IPS-18a (cell line): ENCODE data around the gene ENOX1.

ENCODE experiments used
- H3K27ac ChIP-seq: one replicate; pipeline ENCODE4 v1.5.1; 2013; ENCODE audit warnings: low read length
- H3K27me3 ChIP-seq: one replicate; pipeline ENCODE4 v1.6.1; 2013; ENCODE audit warnings: mild to moderate bottlenecking, low read length; ENCODE audit not compliant: control insufficient read depth, insufficient read depth
- H3K36me3 ChIP-seq: one replicate; pipeline ENCODE4 v1.6.1; 2013; ENCODE audit warnings: low read depth, low read length; ENCODE audit not compliant: control insufficient read depth
- H3K4me1 ChIP-seq: one replicate; pipeline ENCODE4 v1.6.1; 2013; ENCODE audit warnings: low read depth, low read length; ENCODE audit not compliant: control insufficient read depth
- H3K4me3 ChIP-seq: one replicate; pipeline ENCODE4 v1.5.1; 2013; ENCODE audit warnings: low read length
- H3K9ac ChIP-seq: one replicate; pipeline ENCODE4 v1.6.1; 2013; ENCODE audit warnings: mild to moderate bottlenecking, low read length, moderate library complexity
- H3K9me3 ChIP-seq: one replicate; pipeline ENCODE4 v1.6.1; 2013; ENCODE audit warnings: low read depth, low read length; ENCODE audit not compliant: control insufficient read depth

ENOX1 gene

DNA sequence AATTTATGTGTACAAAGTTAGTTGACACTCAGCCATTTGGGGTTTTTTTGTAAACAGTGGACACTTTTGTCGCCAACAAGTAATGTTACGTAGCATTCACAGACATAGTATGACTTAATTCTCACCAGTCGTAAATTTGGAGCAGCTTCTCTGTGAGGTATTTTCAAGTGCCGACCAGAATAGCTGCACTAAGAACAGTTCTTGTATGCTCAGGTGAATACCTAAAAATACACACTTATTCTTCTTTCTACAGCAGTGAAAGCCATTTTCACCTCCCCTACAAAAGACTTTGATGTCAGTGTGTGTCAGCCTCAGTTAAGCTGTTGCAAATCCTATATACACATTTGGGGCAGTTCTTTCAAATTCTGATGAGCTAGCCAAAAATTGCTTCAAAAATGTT, 206.5 kb downstream of the ENOX1 start:
- H3K9ac ChIP-seq, result no peak overlapping the region
- H3K36me3 ChIP-seq, result no peaks in the 10 kb centered on the region
- no peaks in the 10 kb centered on the region for H3K4me1 ChIP-seq
- H3K27ac ChIP-seq, result no peak overlapping the region
- H3K9me3 ChIP-seq, result no peaks in the 10 kb centered on the region
- H3K27me3 ChIP-seq, result no peaks in the 10 kb centered on the region
- H3K4me3 ChIP-seq, result no peak overlapping the region

DNA sequence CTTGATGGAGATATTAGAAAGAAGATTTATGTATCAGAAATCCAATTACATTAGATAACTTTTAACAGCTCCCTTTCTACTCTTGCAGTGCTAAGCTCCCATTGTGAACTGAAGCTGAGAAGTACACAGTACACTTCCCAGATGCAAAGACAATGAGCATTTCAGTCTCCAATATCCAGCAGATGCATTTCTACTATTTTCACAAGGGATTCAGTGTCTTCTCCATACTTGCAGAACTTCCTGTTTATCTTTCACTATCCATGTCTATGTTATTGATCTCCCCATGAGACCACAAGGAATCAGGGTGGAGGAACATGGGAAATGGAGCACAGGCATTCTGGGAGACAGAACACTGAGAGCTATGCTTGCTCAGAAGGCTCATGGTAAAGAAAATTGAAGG, 207.5 kb downstream of the ENOX1 start:
- Histone ChIP-seq H3K36me3 (no peaks in the 10 kb centered on the region), H3K27me3 (no peaks in the 10 kb centered on the region), H3K27ac (no peak overlapping the region), H3K9ac (no peak overlapping the region), H3K4me3 (no peak overlapping the region), H3K9me3 (no peaks in the 10 kb centered on the region), H3K4me1 (no peaks in the 10 kb centered on the region)

- Histone ChIP-seq H3K27ac (no peak overlapping the region), H3K9ac (no peak overlapping the region), H3K9me3 (no peaks in the 10 kb centered on the region), H3K36me3 (no peaks in the 10 kb centered on the region), H3K4me1 (peaks cover 4% of the 10 kb centered on the region), H3K4me3 (no peak overlapping the region), H3K27me3 (no peaks in the 10 kb centered on the region)
Measured at GRCh38 chr13:43574605-43575004, 212.2 kb downstream of the ENOX1 start.

DNA sequence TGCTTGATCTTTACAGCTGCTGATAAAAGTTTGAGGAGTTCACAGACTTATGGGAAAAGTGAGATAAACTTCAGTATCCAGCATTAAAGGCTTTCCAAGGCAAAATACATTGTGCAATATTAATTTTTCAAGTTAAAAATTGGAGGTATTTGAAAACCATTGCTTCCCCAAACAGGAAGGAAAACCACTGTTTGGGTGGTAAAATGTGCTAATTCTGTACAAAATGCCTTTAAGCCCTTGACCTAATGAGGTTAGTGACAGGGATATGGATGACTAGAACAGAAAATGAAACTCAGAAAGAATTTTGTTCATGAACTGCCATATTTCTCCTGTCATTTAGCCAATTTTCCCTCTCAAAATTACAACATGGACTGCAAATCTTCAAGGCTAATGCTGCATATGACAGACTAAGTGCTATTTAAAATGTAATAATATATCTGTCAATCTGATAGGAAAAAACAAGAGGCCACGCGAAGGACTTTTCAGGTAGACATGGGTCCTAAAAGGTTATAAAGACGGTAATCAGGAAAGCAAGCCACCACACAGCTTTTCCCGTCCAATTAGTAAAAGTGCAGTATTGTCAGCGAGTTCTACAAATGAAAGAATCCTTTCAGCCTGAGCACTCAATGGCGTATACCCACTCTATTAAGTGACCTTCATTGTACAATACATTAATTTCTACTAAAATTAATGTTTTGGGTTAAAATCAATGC, 212.8 kb downstream of the ENOX1 start:
- Histone ChIP-seq H3K36me3 (no peaks in the 10 kb centered on the region), H3K4me3 (no peak overlapping the region), H3K4me1 (peaks cover 4% of the 10 kb centered on the region), H3K27ac (no peak overlapping the region), H3K9me3 (no peaks in the 10 kb centered on the region), H3K27me3 (no peaks in the 10 kb centered on the region), H3K9ac (no peak overlapping the region)

DNA sequence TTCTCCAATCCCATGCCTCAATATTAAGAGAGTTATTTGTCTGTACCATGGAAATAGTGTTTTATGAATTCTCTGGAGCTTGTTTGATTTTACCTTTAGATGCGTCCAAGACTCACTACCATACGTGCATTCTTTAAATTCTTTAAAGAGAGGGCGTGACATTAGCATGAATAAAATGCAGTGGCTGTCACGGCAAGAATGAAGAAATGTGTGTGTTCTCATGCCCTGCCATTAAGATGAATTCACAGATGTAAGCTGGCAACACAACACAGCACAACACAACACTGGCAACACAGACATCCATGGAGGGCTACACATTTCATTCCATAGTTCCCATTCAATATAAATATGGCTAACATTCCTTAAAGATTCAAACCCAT, 213.4 kb downstream of the ENOX1 start:
- Histone ChIP-seq H3K27ac (no peak overlapping the region), H3K4me3 (no peak overlapping the region), H3K36me3 (no peaks in the 10 kb centered on the region), H3K9ac (no peak overlapping the region), H3K27me3 (no peaks in the 10 kb centered on the region), H3K9me3 (no peaks in the 10 kb centered on the region), H3K4me1 (peaks cover 4% of the 10 kb centered on the region)

- H3K27ac ChIP-seq, result no peak overlapping the region
- no peaks in the 10 kb centered on the region for H3K27me3 ChIP-seq
- no peaks in the 10 kb centered on the region for H3K36me3 ChIP-seq
- H3K9me3 ChIP-seq, result no peaks in the 10 kb centered on the region
- H3K4me3 ChIP-seq, result no peak overlapping the region
- peaks cover 4% of the 10 kb centered on the region for H3K4me1 ChIP-seq
- no peak overlapping the region for H3K9ac ChIP-seq
Measured at GRCh38 chr13:43572656-43573360, 214.0 kb downstream of the ENOX1 start.

DNA sequence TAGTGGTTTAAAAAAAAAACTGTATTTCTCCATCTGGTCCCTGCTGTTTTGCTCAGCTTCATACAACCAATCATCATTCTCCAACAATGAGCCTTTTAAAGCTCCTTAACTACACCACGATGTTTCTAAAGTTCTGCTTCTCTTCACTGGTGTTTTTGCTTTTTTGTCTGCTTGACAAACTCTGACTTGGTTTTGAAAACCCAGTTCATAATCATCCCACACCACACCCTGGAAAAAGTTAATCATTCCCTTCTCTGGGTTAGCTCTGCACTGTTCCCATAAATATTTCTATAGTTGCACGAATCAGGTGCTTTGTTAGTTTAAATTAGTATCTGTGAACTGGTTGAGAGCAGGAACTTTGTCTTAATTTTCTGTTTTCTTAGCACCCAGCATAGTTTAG, 217.1 kb downstream of the ENOX1 start:
- Histone ChIP-seq H3K9me3 (no peaks in the 10 kb centered on the region), H3K4me3 (no peak overlapping the region), H3K36me3 (no peaks in the 10 kb centered on the region), H3K4me1 (peaks cover 4% of the 10 kb centered on the region), H3K9ac (no peak overlapping the region), H3K27ac (no peak overlapping the region), H3K27me3 (no peaks in the 10 kb centered on the region)

DNA sequence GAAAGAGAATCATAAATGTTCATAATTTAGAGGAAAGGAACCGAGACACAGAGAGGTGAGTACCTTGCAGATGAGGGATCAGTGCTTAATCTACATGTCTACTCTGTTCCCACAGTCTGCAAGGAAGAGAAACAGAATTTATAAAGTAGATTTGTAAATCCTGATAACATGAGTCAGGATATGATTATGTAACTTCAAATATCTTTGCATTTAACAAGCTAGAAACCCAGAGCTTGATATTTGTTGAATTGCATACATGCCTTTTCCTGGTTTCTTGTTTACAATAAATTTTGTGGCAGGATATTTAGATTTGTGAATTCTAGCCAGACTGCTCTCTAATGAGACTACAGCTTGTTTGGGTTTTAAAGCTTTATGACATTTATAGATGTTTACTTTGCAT, 219.2 kb downstream of the ENOX1 start:
- H3K27ac ChIP-seq, result no peak overlapping the region
- no peaks in the 10 kb centered on the region for H3K36me3 ChIP-seq
- H3K27me3 ChIP-seq, result no peaks in the 10 kb centered on the region
- H3K9me3 ChIP-seq, result no peaks in the 10 kb centered on the region
- no peak overlapping the region for H3K9ac ChIP-seq
- H3K4me1 ChIP-seq, result no peaks in the 10 kb centered on the region
- H3K4me3 ChIP-seq, result no peak overlapping the region

DNA sequence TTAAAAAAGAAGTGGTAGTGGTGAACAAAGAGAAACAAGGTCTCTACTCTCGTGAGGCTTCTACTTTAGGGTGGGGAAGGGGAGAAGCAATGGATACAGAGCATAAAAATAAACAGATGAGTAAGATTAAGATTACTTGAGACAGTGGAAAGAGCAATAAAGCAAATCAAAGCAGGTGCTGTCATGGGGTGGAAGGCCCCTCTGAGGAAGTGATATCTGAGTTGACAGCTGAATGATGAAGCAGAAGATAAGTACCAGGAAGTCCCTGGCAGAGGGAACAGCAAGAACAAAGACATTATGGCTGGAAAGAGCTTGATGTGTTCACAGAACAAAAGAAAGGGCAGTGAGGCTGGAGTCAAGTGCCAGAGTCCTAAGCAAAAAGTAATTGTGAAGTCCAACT, 221.8 kb downstream of the ENOX1 start:
- H3K36me3 ChIP-seq, result no peaks in the 10 kb centered on the region
- no peaks in the 10 kb centered on the region for H3K27me3 ChIP-seq
- H3K4me1 ChIP-seq, result no peaks in the 10 kb centered on the region
- no peak overlapping the region for H3K9ac ChIP-seq
- H3K4me3 ChIP-seq, result no peak overlapping the region
- no peaks in the 10 kb centered on the region for H3K9me3 ChIP-seq
- H3K27ac ChIP-seq, result no peak overlapping the region

DNA sequence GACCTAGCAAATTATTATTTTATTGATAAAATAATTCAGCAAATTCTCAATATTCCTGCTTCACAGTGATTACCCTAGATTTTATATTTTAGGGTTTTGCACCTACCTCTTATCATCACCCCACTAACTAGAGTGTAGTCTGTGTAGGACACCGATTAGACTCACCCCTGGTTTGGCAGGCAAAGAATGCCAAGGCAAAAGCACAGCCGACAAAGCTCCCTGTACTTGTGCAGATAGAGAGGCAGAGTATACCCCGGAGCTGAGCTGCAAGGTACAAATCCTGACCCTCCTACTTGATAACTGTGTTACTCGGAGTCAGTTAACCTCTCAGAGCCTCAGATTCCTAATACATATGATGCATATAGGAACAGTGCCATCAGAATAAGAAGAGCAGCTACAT, 225.7 kb downstream of the ENOX1 start:
- Histone ChIP-seq H3K4me3 (no peak overlapping the region), H3K36me3 (no peaks in the 10 kb centered on the region), H3K4me1 (no peaks in the 10 kb centered on the region), H3K27ac (no peak overlapping the region), H3K9ac (no peak overlapping the region), H3K9me3 (no peaks in the 10 kb centered on the region), H3K27me3 (no peaks in the 10 kb centered on the region)

DNA sequence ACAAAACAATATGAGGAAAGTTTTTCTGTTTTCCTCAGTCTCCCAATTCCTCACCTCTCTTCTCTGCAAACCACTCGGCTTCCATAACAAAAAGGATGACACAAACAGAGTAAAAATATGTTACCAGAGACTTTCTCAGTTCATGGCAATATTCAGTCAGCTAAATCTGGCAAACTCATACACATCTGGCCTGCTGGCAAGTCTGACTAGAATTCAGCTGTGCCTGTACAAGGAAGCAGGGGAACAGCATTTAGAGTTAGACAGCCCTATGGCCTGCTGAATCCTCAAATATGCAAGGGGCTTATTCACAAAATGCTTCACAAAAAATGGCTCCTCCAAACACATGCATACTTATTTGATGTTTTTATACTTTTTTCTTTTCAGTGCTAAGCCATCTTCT, 227.8 kb downstream of the ENOX1 start:
- Histone ChIP-seq H3K4me1 (no peaks in the 10 kb centered on the region), H3K27ac (no peak overlapping the region), H3K9ac (no peak overlapping the region), H3K9me3 (no peaks in the 10 kb centered on the region), H3K36me3 (no peaks in the 10 kb centered on the region), H3K4me3 (no peak overlapping the region), H3K27me3 (no peaks in the 10 kb centered on the region)

DNA sequence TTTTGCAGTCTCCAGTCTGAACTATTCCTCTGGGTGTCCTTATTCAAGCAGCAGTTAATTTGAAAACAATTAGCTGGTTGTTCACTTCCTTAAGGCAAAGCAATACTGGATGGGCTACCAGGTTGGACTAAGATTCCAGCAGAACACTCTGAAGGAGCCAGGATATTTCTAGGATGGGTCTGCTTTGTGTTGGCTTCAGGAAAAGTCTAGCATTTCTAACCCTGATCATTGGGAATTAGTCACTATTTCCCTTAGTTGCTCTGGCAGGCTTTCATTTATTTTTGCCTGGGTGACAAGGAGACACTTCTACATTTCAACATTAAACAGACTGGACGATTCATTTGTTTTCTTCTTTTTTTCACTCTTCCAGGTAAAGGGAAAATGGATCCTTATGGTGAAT, 228.4 kb downstream of the ENOX1 start:
- H3K4me3 ChIP-seq, result no peak overlapping the region
- no peak overlapping the region for H3K9ac ChIP-seq
- no peaks in the 10 kb centered on the region for H3K36me3 ChIP-seq
- H3K27ac ChIP-seq, result no peak overlapping the region
- H3K9me3 ChIP-seq, result no peaks in the 10 kb centered on the region
- no peaks in the 10 kb centered on the region for H3K4me1 ChIP-seq
- no peaks in the 10 kb centered on the region for H3K27me3 ChIP-seq
